ENCODE measurements around the gene COG8.

The COG8 gene

DNA sequence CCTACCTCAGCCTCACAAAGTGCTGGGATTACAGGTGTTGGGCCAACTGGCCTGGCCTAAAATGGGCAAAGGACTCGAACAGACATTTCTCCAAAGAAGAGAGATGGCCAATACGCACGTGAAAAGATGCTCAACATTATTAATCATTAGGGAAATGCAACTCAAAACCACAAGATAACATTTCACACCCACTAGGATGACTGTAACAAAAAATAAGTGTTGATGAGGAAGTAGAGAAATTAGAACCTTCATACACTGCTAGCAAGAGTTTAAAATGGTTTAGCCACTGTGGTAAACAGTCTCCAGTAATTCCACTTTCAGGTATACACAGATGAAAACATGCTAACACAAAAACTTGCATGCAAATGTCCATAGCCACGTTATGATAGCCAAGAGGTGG lies 6.6 kb upstream of the COG8 start:
- no peak for DNase-seq

DNA sequence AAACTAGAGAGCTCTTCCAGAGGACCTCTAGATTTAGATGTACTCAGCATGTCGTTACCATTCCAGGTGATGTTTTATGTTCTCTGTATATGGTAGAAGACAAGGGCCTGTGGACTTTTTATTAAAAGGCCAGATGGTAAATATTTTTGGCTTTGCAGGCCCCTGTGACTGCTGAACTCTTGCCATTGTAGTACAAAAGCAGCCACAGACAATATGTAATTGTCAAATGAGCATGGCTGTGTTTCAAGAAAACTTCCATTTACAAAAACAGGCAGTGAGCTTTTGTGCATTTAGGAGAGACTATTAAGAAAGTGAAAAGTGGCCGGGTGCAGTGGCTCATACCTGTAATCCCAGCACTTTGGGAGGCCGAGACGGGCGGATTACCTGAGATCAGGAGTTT lies 4.8 kb upstream of the COG8 start:
- no peak for DNase-seq

DNA sequence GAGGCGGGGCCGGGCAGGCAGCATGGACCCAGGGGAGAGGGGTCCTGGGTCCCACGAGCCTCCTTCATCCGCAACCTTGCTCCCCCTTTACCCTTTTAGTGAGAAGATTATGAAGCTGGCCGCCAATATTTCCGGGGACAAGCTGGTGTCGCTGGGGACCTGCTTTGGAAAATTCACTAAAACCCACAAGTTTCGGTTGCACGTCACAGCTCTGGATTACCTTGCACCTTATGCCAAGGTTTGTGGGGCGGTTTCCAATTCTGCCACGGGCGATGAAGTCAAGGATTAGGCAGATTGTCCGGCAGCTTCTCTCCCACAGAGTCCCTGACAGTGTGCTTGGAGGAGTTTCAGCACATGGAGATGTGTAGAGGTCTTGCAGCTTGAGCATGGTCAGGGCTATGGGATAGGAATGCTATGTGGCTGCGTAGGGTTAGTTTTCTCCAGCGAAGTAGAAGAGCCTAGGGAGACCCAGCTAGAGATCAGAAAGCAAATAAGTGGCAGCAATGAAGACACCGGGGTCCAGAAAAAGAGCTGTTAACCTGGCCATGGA lies 806 bp upstream of the COG8 start:
- no peak for DNase-seq

DNA sequence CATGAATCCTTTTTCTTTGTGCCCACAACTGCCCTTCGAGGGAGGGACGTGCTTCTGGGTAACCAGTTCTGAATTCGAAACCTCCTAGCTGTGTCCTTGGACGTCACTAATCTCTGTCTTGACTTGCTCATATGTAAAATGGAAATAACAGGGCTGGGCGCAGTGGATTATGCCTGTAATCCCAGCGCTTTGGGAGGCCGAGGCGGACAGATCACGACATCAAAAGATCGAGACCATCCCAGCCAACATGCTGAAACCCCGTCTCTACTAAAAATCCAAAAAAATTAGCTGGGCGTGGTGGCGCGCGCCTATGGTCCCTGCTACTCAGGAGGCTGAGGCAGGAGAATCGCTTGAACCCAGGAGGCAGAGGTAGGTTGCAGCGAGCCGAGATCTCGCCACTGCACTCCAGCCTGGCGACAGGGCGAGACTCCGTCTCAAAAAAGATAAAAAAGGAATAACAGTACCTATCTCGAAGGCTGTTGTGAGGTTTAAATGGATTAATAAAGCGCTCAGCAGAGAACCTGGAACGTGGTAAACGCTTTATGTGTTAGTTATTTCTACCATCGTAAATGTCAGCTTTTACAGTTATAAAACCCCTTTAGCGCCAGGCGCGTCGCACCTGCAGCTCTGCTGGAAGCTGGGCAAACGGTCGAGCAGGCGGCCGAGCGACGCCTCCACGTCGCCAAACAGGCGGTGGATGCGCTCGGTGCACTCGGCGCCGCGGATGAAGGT lies 641 bp downstream of the COG8 start:
- DNase-seq: no peak

DNA sequence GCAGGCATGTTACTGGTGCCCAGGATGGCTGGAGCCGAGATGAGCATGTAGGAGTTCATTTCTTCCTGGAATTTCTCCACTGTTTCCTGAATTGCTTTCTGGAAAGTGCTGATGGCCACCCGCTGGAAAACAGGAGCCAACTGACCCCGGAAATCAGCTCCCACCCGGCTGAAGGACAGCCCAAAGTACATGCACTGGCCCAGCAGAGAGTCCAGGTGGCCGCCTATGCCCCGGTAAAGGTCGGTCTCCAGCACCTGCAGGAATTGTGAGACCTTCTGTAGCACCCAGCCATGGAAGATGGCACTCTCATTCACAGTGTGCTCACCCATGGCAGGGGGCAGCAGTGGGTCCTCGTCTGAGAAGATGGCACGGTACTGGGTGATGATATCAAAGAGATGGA lies 4.7 kb downstream of the COG8 start:
- no peak for DNase-seq

DNA sequence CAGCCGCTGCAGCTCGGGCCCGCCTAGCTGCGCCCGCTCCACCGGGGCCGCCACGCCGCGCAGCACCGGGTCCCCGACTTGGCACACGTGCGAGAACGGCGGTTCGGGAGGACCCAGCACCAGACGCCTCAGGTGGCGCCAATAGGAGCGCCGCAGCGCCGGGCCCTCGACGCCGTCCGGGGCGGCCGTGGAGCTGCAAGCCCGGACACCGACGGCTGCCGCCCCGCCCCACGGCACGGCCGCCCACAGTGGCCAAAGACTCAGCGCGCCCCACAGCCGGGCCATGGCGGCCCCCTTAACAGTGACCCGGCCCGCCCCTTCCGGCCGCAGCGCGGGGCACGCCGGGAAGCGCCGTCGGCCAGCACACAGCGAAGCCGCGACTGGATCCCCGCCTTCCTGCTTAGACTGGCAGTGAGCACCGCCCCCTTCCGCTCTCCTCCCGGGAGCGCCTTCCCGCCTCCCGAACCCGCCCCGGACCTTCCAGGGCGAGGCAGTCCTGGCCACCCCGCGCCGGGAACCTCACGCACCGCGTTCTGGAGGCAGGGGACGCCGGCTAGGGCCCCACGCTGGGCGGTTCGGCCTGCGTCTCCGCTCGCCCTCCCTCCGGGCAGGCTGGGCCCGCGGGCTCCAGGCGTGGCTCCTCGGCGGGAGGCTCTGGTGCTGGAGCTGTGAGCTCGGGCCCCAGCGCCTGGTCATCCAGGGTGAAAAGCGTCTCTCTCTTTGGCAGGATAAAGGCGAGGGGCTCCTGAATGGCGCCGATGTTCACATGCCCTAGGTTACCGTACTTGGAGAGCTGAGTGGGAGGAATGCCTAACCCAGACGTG lies 8.9 kb downstream of the COG8 start, which contains the start of gene PDF:
Gene PDF, minus strand, starts transcription at position 303 of the 824 bp plus-strand sequence. Its CDS starts 18 bp downstream, at position 285.
- DNase-seq: peak; percentile 52 to 95 (median 89)

DNA sequence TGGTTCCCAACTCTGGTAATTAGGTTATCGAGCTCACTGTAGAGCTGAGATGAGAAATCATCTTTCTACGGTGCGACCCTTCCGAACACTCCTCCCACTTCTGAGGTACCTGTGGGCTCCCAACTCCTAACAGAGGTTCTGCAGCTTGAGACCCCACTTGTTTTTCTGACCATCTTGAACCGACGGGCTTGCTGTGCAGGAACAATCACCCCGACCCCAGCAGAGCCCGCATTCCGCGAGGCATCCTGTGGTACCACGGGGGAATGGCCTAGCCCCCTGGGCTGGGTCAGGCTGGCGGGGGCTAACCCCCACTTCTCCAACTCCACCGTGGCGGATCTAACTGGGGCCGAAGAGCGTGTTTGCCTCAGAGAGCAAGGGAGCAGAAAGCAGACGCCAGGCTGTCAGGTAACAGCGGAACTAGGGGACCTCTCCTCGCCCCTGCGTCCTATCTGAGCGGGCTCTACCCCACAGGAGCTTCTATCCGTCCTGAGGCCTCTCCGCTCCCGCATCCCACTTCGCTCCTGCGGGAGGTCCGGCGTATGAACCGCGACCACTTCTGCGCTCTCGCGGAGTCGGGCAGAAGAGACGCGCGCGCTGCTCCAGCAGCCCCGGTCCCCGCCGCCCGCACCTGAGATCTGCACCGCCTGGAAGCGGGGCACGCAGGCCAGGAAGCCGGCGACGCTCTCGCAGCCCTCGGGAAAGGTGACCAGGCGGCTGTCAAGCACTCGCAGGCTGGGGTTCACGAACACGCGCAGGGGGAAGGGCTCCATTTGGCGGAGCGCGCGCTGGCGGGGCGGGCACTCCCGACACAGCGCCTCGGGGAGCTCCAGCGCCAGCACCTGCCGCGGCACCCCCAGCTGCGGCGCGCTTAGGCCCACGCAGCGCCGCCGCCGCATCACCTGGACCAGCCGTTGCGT lies 9.7 kb downstream of the COG8 start:
- DNase-seq: peak in 2 of 14 donors; percentile 12 to 59

DNA sequence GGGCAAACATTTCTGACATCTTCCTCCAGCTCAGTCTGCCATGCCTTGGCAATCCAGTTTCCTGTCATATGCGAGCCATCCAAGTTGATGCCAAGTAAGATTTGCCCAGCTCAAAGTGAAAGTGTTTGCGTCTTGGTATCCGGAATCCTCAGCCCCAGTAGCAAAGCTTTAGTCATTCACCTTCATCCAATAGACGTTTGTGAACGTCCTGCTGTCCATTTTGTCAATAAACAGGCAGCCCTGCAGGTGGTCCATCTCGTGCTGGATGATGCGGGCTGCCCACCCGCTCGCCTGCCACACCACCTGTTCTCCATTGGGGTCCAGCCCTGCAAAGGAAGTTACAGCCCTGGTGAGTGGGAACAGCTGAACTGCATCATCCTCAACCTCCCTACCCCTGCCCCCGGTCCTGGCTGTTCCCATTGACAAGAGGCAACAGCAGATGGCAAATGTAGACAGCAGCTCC lies 10.5 kb downstream of the COG8 start:
- peak in 1 of 14 donors; percentile 7 for DNase-seq

DNA sequence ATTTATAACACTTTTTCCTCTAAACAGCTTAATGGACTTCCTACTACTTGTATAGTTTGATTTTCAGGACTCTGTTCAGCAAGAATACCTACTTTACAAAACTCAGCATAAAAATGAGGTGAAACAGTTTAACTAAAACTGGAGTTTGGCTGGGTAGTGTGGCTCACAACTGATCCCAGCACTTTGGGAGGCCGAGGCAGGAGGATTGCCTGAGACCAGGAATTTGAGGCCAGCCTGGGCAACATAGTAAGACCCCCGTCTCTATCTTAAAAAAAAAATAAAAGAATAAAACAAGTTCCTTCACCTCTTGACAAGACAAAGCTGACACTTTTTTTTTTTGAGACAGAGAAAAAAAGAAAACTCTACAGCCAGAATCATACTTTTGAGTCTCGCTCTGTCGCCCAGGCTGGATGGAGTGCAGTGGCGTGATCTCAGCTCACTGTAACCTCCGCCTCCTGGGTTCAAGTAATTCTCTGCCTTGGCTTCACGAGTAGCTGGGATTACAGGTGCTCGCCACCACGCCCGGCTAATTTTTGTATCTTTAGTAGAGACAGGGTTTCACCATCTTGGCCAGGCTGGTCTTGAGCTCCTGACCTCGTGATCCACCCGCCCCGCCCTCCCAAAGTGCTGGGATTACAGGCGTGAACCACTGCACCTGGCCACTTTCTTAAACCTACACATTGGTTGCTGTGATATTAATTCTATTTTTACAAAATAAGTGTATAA lies 11.6 kb downstream of the COG8 start:
- DNase-seq: no peak

DNA sequence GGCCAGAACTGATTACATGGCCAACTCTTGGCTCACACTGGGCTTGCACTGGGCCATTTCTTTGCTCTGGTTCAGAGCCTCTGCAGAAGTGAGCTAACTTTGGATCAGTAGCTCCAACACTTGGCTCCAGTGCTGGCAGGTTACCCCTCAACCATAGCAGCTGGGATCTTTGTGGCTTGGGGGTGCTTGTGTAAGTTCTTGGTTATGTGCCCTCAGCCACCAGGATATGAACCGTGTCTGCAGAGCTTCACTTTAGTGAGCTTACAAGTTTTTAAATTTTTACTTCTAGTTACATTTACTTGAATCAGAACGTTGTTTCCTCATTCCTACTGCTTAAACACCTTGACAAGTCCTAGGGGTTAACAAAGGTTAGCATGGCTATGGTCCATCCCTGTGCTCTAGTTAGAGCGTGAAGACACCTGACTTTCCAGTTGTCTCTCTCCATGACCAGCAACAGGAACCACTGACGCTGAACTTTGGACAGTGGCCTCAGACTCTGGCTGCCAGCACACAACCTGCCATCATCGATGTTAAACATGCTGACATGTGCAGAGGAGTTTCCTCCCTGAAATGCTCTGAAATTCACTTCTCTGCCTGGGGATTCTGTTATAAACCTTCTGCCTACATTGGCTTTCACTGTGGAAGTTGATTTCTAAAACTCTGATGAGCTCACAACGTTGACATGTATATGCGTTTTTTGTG lies 13.0 kb downstream of the COG8 start:
- DNase-seq: no peak

DNA sequence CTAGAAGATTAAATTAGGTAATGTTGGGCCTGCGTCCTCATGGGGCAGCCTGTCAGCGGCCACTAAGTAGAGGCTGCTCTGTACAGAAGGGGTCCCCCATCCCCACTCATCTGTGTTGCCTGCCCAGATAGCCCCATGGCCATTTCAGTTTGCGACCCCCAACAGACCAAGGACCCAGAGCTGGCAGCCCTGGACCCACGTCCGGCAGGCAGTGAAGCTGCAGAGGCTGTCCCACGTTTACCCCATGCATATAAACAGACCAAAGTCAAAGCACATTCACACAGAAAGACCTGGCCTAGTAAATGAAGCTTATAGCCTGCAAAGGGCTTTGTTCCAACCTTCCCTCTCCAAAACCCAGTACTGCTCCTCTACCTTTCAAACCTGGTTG lies 13.6 kb downstream of the COG8 start:
- DNase-seq: no peak

DNA sequence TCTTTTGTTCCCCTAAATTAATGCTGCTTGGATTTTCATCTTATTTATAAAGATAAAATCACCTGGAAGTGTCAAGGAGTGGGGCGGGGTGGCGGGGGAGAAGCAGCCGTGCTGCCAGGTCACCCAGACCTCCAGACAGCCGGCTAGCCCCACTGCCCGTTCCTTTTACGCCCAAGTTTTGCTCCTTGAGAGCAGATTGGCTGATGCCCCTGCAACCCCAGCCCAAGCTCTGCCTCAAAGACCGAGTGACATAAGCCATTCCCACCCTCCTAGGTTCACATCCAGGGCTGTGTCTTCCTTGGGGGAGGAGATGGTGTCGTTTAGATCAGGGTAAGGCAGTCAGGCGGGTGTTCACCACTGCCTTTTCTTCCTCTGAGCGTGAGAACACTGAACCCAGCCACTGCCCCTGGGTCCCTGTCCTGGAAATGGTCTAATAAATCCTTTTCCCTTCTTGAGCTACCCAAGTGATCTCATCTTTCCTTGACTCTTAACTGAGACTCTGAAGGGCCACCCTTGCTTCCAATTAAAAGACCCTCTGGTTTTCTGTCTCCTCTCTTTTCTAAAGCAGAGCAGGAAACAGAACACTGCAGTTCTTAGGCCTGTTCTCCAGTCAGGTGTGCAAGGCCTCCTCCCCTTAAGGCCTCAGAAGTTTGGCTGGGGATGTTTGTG lies 14.6 kb downstream of the COG8 start:
- no peak for DNase-seq

DNA sequence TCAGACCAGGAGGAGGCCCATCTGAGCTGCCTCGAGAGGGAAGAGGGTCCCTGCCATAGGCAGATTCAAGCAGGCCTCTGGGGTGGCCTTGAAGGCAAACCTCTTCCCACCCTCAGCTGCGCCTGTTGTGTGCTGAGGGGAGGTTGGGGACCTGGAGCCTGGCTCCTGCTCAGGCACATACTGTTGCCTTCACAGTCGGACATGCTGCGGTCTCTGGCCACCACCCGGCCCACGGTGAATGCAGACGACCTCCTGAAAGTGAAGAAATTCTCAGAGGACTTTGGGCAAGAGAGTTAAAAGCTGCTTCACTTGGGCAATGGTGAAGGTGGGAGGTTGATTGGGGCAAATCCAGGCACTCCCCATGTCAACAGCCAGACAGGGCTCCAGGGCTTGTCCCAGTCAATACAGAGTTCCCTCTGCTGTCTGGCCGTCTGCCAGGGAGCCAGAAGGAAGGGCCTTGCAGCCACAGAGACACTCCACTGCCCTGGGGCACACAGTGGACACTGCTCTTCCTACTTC lies 15.3 kb downstream of the COG8 start:
- peak in 4 of 14 donors; percentile 9 to 46 (median 18) for DNase-seq

DNA sequence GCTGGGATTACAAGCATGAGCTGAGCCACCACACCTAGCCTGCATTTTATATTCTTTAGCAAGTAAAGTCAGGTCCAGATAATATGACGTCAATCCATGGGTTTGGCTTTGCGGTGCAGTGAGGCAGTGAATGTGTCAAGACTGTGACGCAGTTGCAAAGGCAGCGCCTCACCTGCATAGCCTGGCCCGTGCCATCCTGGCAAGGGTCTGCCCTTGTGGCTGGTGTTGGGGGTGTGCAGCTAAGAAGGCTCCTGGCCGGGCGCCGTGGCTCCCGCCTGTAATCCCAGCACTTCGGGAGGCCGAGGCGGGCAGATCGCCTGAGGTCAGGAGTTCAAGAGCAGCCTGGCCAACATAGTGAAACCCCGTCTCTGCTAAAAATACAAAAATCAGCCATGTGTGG lies 15.9 kb downstream of the COG8 start:
- no peak for DNase-seq

DNA sequence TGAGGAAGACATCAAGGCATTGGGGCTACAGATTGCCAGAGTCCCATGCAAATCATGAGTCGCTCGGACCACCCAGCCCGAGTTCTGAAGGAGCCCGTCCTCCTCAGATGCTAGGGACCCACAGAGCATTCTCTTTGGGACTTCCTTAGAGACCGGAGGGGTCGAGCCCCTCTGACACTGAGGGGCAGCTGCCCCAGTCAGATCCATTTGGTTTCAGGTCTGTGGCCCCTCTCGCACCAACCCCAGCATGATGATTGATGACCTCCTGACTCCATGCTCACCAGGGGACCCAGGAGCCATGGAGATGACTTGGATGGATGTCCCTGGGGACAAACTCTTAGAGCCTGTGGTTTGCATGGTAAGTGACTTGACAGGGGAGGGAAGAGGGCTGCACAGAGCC lies 17.0 kb downstream of the COG8 start:
- DNase-seq: no peak

DNA sequence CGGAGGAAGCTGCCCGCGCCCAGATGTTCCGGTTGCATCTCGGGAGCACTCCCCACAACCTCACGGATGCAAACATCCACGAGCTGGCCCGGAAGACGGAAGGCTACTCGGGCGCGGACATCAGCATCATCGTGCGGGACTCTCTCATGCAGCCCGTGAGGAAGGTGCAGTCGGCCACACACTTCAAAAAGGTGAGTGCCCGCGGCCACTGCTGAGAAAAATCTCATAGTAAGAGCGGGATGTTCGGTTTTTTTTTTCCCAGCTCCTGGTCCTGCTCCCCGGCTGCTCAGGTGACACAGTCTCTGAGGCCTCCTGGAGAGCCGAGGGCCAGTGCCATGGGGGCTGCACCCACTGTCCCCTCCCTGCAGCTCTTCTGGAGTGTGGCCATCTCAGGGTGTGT lies 18.3 kb downstream of the COG8 start:
- DNase-seq: no peak

DNA sequence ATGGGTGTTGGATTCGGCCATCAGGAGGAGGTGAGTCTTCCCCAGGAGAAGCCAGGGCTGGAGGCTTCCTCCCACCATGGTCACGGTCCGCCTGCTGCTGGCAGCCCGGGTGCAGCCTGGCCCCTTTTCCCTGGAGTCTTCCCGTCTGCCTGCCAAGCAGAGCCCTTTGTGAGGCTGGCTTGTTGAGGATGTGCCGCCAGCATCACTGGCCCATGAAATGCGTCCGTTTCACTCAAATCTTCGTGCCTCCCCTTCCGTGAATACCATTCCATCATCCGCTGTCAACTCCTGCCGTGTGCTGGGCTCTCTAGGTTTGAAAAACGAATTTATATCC lies 18.7 kb downstream of the COG8 start:
- no peak for DNase-seq

DNA sequence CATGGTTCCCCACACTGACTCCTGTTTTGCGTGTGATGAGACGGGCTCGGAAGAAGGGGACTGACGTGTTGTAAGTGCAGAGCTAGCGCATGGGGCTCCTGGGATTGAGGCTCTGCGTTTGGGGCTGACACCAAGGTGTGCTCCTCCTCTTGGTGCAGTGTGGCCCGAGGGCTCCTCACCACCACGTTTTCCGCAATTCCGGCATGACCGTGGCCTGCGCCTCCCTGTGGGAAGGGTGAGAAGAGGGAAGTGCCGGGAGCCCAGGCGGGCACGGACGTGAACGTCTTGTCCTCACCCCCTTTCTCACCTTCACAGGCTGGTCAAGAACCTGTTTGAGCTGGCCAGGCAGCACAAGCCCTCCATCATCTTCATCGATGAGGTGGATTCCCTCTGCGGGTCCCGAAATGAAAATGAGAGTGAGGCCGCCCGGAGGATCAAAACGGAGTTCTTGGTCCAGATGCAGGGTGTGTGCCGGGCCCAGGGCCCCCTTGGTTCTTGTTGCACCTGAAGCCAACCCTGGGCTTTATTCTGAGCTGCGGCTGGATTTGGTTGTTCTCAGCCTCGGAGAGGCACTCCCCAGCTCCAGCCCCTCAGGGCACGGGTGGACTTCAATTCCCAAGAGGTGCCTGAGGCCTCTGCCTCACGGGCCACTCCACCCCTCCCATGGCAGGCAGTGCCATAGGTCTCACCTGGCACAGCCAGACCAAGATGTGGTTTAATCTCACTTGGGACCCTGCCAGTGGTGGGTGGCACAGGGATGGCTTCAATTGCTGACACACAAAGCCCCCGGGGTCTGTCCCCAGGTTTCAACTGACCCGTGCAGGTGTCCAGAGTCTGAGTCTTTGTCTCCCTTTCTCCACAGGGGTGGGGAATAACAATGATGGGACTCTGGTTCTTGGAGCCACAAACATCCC lies 19.3 kb downstream of the COG8 start:
- no peak for DNase-seq

DNA sequence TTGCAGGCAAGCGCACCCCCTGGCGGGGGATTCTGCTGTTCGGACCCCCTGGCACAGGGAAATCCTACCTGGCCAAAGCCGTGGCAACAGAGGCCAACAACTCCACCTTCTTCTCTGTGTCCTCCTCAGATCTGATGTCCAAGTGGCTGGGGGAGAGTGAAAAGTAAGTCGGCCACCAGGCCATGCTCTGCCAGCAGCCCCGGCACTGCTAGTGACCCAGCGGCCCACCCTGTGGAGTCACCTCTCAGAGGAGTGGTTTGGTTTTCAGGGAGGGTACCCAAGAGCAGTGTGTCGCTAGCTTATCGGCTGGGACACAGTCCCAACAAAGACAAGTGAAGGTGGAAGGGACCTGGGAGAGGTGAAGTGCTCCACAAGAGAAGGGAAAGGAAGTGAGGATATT lies 20.0 kb downstream of the COG8 start:
- no peak for DNase-seq
